ENCODE results near the gene RBMXL3.

GRCh38 chrX:115204040-115204439 lies 14.8 kb downstream of the RBMXL3 start:
- no peak for TF ChIP-seq CTCF (IDR thresholded peaks at IDR 0.05; ENCODE audit: poor library complexity)
- TF ChIP-seq EZH2phosphoT487 (IDR thresholded peaks at IDR 0.05; ENCODE audit: low read depth, severe bottlenecking, unreplicated experiment), result no peak
- TF ChIP-seq EZH2 (IDR thresholded peaks at IDR 0.05; ENCODE audit: borderline replicate concordance), result no peak

All from hepatocyte (in vitro differentiated cells).